GM19099 (cell line): Measurements from ENCODE around the gene SRGAP1.

Experiments
- POLR2A ChIP-seq: IDR thresholded peaks from 3 replicates; pipeline ENCODE4 v1.6.1; 2011; ENCODE audit warnings: low read depth; ENCODE audit not compliant: insufficient read length; ENCODE audit errors: extremely low read depth

Gene SRGAP1

GRCh38 chr12:63906876-63907275 is 62.4 kb downstream of the SRGAP1 start:
- TF ChIP-seq POLR2A: no peak

DNA sequence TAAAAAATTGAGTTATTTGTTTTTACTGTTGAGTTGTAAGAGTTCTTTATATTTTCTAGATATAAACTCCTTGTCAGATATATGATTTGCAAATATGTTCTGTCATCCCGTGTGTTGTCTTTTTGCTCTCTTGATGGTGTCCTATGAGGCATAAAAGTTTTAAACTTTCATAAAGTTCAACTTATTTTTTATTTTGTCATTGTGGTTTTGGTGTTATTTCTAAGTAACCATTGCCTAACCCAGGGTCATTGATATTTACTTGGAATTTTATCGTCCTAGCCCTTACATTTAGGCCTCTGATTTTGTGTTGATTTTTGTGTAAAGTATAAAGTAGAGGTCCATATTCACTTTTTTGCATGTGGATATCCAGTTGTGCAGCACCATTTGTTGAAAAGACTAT is 63.1 kb downstream of the SRGAP1 start:
- TF ChIP-seq POLR2A: no peak

- no peak for TF ChIP-seq POLR2A
Measured at GRCh38 chr12:63909746-63910145, 65.2 kb downstream of the SRGAP1 start.

- TF ChIP-seq POLR2A: no peak
Measured at GRCh38 chr12:63911341-63911740, 66.8 kb downstream of the SRGAP1 start.

GRCh38 chr12:63912651-63913050 is 68.2 kb downstream of the SRGAP1 start:
- no peak for TF ChIP-seq POLR2A

- TF ChIP-seq POLR2A: no peak
Measured at GRCh38 chr12:63913929-63914328, 69.4 kb downstream of the SRGAP1 start.

- TF ChIP-seq POLR2A: no peak
Measured at GRCh38 chr12:63915105-63915800, 70.8 kb downstream of the SRGAP1 start.

DNA sequence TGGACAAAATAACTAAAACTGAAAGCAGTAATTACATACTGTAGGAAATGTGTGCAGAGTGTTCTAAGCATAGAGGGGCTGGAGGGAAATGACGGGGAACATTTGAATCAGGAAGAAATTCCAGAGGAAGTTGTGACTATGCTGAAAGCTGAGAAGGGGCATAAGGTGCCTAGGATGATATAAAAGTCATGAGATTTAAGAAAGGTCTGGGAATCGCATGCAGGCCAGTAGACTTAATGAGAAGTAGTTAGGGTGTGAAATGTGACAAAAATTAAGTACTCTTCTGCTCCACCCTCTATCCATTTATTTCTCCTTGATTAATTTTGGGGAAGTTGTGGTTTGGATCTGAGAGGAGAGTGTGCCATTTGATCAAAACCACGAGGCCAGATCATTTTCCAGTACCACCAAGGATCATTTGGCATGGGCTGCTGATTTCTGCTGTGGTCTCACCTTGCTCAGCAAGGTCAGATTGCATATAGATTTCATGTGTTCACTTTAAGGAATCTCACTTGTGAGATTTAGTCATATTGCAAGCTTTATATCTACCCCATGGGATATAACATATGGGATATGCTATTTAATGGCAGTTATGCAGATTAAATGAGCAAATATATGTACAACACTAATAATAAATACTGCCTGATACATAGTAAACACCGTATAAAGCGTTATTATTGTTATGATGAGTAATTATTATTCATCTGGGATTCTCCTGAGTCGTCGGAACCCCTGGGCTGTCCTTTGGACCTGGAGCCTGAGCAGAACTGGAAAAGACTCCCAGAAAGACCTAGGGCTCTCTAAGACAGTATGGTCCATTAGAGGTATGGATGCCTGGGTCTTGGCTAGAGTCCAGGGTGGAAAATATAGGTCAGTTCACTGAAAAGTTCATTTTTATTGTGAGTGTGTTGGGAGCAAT is 72.3 kb downstream of the SRGAP1 start:
- TF ChIP-seq POLR2A: no peak

GRCh38 chr12:63917477-63917862 is 73.0 kb downstream of the SRGAP1 start:
- no peak for TF ChIP-seq POLR2A

DNA sequence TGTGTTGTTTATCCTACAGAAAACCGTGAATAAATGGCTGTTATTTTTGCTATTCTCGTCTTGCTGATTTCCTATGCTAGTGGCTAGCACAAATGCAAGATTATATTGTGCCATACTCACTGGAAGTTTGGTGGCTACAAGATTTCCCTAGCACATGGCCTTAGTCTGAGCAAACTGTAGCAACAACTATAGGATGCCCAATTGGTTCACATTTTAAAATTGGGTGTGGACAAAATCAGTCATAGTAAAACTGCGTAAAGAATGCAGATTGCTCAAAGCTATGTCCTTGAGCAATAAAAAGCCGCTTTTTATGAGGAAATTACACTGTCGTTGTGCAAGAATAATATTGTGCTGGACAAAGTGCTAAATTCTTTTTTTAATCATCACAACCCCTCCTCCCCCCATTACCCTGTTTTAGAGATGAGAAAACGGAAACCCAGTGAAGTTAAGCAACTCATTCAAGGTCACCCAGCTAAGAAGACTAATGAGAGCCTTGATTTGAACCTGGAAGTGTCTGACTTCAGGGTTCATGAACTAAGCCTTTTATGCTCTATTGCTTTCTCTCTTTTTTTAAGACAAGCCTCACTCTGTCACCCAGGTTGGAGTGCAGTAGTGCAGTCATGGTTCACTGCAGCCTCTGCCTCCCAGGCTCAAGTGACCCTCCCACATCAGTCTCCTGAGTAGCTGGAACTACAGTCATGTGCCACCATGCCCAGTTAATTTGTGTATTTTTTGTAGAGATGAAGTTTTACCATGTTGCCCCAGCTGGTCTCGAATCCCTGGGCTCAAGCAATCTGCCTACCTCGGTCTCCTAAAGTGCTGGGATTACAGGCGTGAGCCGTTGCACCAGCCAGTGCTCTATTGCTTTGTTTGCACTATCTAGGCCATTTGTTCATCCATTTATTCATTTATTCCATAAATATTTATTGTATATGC is 73.6 kb downstream of the SRGAP1 start:
- TF ChIP-seq POLR2A: no peak

- TF ChIP-seq POLR2A: no peak
Measured at GRCh38 chr12:63918800-63919300, 74.3 kb downstream of the SRGAP1 start.

- TF ChIP-seq POLR2A: no peak
Measured at GRCh38 chr12:63919756-63920155, 75.3 kb downstream of the SRGAP1 start.

DNA sequence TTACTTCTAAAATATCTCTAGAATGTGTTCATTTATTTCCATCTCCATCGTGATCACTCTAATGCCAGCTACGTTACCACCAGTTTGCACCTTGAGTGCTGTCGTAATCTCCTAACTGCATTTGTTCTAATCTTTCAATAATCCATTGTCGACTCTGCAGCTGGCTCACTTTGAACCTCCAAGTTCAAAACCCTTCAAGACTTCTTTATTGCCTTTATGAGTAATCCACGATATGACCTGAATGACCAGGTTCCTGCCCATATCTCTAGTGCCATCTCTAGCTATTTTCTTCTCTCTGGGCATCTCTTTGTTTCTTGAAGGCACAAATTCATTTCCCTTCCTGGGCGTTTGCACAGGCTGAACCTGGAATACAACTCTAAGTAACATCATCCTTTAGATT is 76.7 kb downstream of the SRGAP1 start:
- TF ChIP-seq POLR2A: no peak

GRCh38 chr12:63922474-63922873 is 78.0 kb downstream of the SRGAP1 start:
- no peak for TF ChIP-seq POLR2A

- no peak for TF ChIP-seq POLR2A
Measured at GRCh38 chr12:63924781-63925180, 80.3 kb downstream of the SRGAP1 start.

GRCh38 chr12:63927511-63927910 is 83.0 kb downstream of the SRGAP1 start:
- no peak for TF ChIP-seq POLR2A

DNA sequence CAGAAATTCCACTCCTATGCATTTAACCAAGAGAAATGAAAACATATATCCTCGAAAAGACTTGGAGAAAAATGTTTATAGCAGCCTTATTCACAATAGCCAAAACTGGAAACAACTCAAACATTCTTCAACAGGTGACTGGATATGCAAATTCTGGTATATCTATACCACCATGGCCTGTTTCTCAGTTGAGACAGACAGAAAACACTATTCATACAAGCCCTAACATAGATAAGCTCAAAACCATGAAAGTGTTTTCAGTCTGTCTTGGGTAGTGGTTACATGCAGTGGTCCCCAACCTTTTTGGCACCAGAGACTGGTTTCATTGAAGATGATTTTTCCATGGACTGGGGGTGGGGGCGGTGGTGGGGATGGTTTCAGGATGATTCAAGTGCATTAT is 83.8 kb downstream of the SRGAP1 start:
- no peak for TF ChIP-seq POLR2A
